ENCODE results near the gene METTL24. TPM values are rescaled to one million over a fixed set of nuclear protein-coding genes. Genes with fewer than 3 reads are reported as not detected.

The METTL24 gene
- total RNA-seq, 1 donor from 2014 or later = not detected

DNA sequence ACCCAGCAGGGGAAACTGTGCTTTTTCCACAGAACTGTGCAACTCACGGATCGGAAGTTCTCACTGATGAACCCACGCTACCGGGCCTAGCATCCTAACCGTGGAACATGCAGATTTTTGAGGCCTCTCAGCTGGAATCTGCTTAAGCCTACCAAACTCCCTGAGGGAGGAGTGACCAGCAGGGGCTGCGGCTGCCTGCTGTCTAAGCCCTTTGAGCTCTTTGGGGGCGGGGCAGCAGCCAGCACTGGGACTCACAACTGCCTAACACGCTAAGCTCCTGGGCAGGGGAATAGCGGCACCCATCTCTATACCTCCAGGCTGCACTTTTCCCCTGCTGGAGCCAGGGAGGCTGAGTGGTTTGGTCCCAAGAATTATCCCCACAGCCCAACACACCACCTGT is 20.4 kb upstream of the METTL24 start:
- intact Hi-C loops (cut with micrococcal nuclease) = no loop called here
- Mint-ChIP-seq H3K36me3 (ENCODE audit: low read depth) (no peaks in the 10 kb centered on the region), H3K4me1 (no peaks in the 10 kb centered on the region), H3K27ac (no peak overlapping the region), H3K27me3 (peaks cover 10% of the 10 kb centered on the region), H3K4me3 (no peak overlapping the region), H3K9me3 (peaks cover 6% of the 10 kb centered on the region)
- DNase-seq = no peak

- intact Hi-C loops (cut with micrococcal nuclease) = no loop called here
- no peaks in the 10 kb centered on the region for H3K4me1 Mint-ChIP-seq
These were observed 10.9 kb upstream of the METTL24 start for GRCh38 chr6:110369066-110369465.

DNA sequence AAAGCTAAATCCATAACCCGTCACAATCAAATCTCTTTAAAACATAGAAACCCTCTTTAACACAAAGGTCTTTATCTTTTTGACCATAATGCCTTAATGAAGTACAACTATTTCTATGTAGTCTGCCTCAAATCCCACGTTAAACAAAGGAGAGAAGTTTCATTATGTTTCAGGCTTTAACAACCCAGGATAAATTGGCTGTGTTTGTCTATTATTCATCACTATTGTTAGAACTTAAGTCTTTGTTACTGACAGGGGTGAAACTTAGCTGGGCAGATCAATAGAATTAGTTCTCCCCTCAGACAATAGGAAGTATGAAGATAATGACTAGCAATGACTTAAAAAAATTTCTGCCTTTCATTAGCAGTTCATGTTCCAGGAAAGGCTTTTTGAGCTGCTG is 10.1 kb upstream of the METTL24 start:
- intact Hi-C loops (cut with micrococcal nuclease) = no loop called here
- no peaks in the 10 kb centered on the region for H3K9me3 Mint-ChIP-seq
- no peak for DNase-seq
- no peaks in the 10 kb centered on the region for H3K36me3 Mint-ChIP-seq (ENCODE audit: low read depth)
- H3K27me3 Mint-ChIP-seq = peaks cover 23% of the 10 kb centered on the region
- H3K27ac Mint-ChIP-seq = no peak overlapping the region
- no peak overlapping the region for H3K4me3 Mint-ChIP-seq
- H3K4me1 Mint-ChIP-seq = no peaks in the 10 kb centered on the region

More at GRCh38 chr6:110369066-110369465, 10.9 kb upstream of the METTL24 start:
- DNase-seq = no peak
- H3K27ac Mint-ChIP-seq = no peak overlapping the region
- H3K27me3 Mint-ChIP-seq = peaks cover 21% of the 10 kb centered on the region
- H3K4me3 Mint-ChIP-seq = no peak overlapping the region
- H3K9me3 Mint-ChIP-seq = no peaks in the 10 kb centered on the region
- no peaks in the 10 kb centered on the region for H3K36me3 Mint-ChIP-seq (ENCODE audit: low read depth)

- intact Hi-C loops (cut with micrococcal nuclease) = no loop called here
- peaks cover 23% of the 10 kb centered on the region for H3K27me3 Mint-ChIP-seq
- no peak overlapping the region for H3K27ac Mint-ChIP-seq
- no peak overlapping the region for H3K4me3 Mint-ChIP-seq
- no peak for DNase-seq
- no peaks in the 10 kb centered on the region for H3K4me1 Mint-ChIP-seq
- H3K36me3 Mint-ChIP-seq (ENCODE audit: low read depth) = no peaks in the 10 kb centered on the region
- no peaks in the 10 kb centered on the region for H3K9me3 Mint-ChIP-seq
These were observed 9.7 kb upstream of the METTL24 start for GRCh38 chr6:110367825-110368224.

DNA sequence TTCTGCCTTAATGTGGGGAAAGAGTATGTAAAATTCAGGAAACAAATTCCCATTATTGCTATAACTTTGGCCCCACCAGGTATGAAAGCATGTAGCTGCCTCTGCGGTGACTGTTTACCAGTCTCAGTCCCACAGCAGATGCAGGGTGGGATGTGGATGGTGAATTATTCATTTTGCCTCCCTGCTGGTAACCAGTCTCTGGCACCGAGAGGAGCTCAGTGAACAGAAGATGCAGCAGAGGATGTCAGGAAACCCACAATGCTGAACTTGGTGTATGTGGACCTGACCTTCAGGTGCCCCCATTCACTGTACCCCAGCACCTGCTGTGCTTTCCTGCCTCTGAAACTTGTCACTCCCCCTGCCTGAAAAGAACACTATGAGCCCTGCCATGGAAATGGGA is 8.8 kb upstream of the METTL24 start:
- no peaks in the 10 kb centered on the region for H3K4me1 Mint-ChIP-seq
- H3K9me3 Mint-ChIP-seq = no peaks in the 10 kb centered on the region
- no peaks in the 10 kb centered on the region for H3K36me3 Mint-ChIP-seq (ENCODE audit: low read depth)
- intact Hi-C loops (cut with micrococcal nuclease) = no loop called here
- peaks cover 28% of the 10 kb centered on the region for H3K27me3 Mint-ChIP-seq
- no peak overlapping the region for H3K27ac Mint-ChIP-seq
- DNase-seq = no peak
- H3K4me3 Mint-ChIP-seq = no peak overlapping the region

DNA sequence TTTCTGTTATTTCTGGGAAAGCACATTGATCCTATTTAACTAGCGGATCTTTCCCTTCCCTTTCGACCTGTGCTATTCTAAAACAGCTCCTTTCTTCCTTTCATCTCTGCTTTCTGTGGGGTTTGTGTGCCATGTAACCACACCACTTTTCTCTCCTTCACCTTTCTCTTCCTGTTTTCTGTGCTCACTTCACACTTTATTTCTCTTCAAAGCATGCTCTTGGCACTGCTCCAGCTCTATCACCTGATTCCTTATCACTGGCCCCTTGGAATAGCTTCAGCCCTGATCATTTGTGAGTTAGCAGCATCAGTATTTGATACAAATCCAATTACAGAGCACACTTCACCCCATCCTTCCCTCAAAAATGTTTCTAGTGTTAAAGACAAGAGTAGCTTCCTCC is 8.1 kb upstream of the METTL24 start:
- intact Hi-C loops (cut with micrococcal nuclease) = no loop called here
- no peak overlapping the region for H3K27ac Mint-ChIP-seq
- no peaks in the 10 kb centered on the region for H3K36me3 Mint-ChIP-seq (ENCODE audit: low read depth)
- H3K9me3 Mint-ChIP-seq = no peaks in the 10 kb centered on the region
- H3K4me3 Mint-ChIP-seq = no peak overlapping the region
- DNase-seq = no peak
- H3K4me1 Mint-ChIP-seq = no peaks in the 10 kb centered on the region
- peaks cover 24% of the 10 kb centered on the region for H3K27me3 Mint-ChIP-seq

DNA sequence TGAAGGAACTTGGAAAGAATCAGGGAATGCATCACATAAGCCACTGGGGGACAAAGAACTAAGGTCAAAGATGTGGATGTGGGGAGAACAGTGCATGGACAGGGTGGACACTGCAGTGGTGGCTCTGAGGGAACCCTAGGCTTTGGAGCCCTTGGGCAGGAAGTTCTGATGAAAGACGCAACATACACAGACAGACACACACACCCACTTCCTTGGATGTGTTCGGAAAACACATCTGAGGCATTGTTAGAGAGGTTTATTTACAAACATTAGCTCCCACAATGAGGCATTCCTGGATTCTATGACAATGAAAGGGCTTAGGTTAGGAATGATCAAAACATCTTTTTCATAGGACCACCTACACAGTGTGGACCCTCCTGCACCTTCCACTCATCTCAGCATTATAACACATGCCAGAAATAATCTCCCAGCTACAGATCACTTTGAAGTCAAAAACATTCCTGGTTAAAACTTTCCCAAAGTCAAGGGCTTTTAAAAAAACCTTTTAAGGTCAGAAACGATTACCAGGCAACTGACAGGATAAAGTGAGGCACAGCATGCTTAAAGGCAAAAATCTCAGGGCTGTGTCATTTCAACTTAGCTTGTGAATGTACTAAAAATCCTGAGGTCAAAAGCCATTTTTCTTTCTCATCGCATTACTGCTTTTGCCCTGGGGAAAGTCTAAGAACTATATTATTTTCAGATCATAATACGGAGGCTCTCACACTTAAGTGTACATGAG is 6.4 kb upstream of the METTL24 start:
- H3K27me3 Mint-ChIP-seq = peaks cover 29% of the 10 kb centered on the region
- no peaks in the 10 kb centered on the region for H3K4me1 Mint-ChIP-seq
- H3K27ac Mint-ChIP-seq = no peak overlapping the region
- H3K9me3 Mint-ChIP-seq = no peaks in the 10 kb centered on the region
- H3K36me3 Mint-ChIP-seq (ENCODE audit: low read depth) = no peaks in the 10 kb centered on the region
- intact Hi-C loops (cut with micrococcal nuclease) = no loop called here
- DNase-seq = no peak
- H3K4me3 Mint-ChIP-seq = no peak overlapping the region

DNA sequence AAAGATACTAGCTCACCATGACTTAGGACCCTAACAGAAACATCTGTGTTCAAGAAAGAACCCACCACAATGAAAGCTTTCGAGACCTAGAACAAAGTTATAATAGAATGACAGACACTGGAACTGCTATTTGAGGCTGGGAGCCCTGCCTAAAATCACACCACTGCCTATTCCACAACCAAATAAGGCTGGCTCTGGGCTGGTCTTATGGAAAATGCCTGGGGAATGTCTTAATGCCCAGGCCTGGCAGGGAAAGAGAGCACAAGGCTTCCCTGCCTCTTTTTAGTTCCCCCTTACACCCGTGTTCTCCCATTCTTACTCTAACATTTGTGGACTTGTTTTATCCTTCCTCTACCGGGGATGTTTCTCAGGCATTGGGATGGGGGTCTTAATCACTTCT is 5.6 kb upstream of the METTL24 start:
- Mint-ChIP-seq H3K9me3 (no peaks in the 10 kb centered on the region), H3K27me3 (peaks cover 37% of the 10 kb centered on the region), H3K4me3 (no peak overlapping the region), H3K4me1 (no peaks in the 10 kb centered on the region), H3K27ac (no peak overlapping the region), H3K36me3 (ENCODE audit: low read depth) (no peaks in the 10 kb centered on the region)
- intact Hi-C loops (cut with micrococcal nuclease) = no loop called here
- no peak for DNase-seq

DNA sequence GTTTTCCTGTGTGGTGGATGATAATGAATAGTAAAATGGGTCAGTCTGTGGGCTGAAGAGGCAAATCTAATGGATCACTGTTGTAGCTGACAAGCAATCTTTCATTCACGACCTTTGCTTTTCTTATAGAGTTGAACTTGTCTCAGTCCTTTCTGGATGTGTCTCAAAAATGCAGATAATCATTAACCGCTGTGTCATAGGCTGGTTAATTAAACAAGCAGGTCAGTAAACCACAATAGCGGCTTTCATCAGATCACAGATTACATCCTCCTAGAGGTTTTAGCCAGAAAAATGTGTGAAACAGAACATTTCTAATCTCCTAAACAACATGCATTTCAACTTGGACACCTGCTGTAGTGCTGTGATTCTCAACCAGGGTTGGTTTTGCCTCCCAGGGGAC is 2.5 kb upstream of the METTL24 start:
- no peak overlapping the region for H3K27ac Mint-ChIP-seq
- H3K4me3 Mint-ChIP-seq = no peak overlapping the region
- intact Hi-C loops (cut with micrococcal nuclease) = no loop called here
- no peak for DNase-seq
- H3K36me3 Mint-ChIP-seq (ENCODE audit: low read depth) = no peaks in the 10 kb centered on the region
- peaks cover 2% of the 10 kb centered on the region for H3K4me1 Mint-ChIP-seq
- no peaks in the 10 kb centered on the region for H3K9me3 Mint-ChIP-seq
- H3K27me3 Mint-ChIP-seq = peaks cover 52% of the 10 kb centered on the region

- intact Hi-C loops (cut with micrococcal nuclease) = no loop called here
- Mint-ChIP-seq H3K9me3 (no peaks in the 10 kb centered on the region), H3K4me3 (no peak overlapping the region), H3K27me3 (peaks cover 56% of the 10 kb centered on the region), H3K27ac (no peak overlapping the region), H3K36me3 (ENCODE audit: low read depth) (no peaks in the 10 kb centered on the region), H3K4me1 (peaks cover 2% of the 10 kb centered on the region)
- no peak for DNase-seq
These were observed 1.4 kb upstream of the METTL24 start for GRCh38 chr6:110359556-110359955.

DNA sequence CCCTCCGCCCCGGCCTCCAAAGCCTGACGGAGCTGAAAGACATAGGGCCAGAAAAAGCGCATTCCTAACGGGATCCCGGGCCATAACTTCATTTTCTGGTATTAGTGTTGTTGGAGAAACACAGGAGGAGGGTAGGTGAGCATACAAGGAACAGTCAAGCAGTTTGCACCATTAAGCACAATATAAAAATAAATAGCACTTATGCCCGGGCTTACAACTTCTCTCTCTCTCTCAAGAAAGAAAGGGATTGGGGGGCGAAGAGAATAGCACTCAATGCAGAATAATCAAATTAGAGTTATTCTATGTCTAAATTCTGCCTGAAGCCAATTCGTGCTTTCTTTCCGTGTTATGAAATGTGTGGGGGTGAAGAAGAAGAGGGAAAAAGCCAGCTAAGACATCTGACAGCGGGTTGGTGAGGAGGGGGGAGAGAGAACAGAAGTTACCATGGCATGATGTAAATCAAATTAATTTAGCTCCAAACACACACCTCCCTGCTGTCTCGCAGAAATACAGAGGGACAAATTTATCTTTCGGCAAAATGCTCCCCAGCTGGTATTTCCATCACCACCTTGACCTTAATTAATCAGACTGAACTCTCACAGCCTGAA is 508 bp upstream of the METTL24 start:
- H3K27ac Mint-ChIP-seq = no peak overlapping the region
- H3K4me3 Mint-ChIP-seq = peak overlapping the region; percentile 22
- DNase-seq = no peak
- no peaks in the 10 kb centered on the region for H3K36me3 Mint-ChIP-seq (ENCODE audit: low read depth)
- peaks cover 2% of the 10 kb centered on the region for H3K4me1 Mint-ChIP-seq
- peaks cover 59% of the 10 kb centered on the region for H3K27me3 Mint-ChIP-seq
- intact Hi-C loops (cut with micrococcal nuclease) = no loop called here
- no peaks in the 10 kb centered on the region for H3K9me3 Mint-ChIP-seq

DNA sequence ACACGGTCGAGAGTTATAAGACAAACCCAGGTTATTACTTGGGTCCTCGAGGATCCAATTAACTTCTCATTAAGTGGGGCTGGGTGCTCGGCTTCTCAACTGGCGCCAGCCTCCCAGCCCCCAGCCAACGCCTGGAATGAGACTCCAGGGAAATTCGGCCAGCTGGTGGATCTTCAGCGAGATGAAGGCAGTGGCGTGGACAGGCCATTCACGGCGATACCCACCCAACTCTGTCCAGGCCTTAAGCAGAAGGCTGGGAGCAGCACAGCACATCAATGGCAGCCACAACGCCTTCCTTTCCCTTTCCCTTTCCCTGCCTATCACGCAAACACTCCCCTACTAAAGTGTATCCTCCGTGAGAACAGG is 868 bp downstream of the METTL24 start:
- H3K27ac Mint-ChIP-seq = no peak overlapping the region
- H3K36me3 Mint-ChIP-seq (ENCODE audit: low read depth) = no peaks in the 10 kb centered on the region
- H3K9me3 Mint-ChIP-seq = no peaks in the 10 kb centered on the region
- peak overlapping the region; percentile 76 for H3K4me3 Mint-ChIP-seq
- H3K4me1 Mint-ChIP-seq = peaks cover 2% of the 10 kb centered on the region
- H3K27me3 Mint-ChIP-seq = peaks cover 56% of the 10 kb centered on the region
- no peak for DNase-seq
- intact Hi-C loops (cut with micrococcal nuclease) = no loop called here

- DNase-seq = no peak
- Mint-ChIP-seq H3K4me3 (peak overlapping the region; percentile 6), H3K4me1 (peaks cover 2% of the 10 kb centered on the region), H3K9me3 (no peaks in the 10 kb centered on the region), H3K27me3 (peaks cover 56% of the 10 kb centered on the region), H3K36me3 (ENCODE audit: low read depth) (no peaks in the 10 kb centered on the region), H3K27ac (no peak overlapping the region)
- intact Hi-C loops (cut with micrococcal nuclease) = no loop called here
These were observed 1.4 kb downstream of the METTL24 start for GRCh38 chr6:110356778-110357177.

DNA sequence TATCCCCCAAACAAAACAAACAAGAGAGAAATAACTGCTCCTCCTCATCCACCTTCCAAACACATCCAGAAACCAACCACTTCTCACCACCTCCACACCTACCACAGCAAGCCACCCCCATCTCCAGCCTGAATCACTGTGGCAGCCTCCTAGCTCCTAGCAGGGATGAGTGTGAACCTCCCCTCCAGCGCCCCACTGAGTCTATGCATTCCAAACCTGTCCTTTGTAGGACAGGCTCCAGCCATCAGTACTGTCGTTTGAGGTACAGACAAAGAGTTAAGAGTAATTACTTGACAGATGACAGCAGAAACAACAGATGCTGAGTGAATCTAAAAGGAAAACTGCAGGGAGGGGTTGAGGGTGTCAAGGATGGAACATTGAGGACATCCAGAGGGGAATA is 2.4 kb downstream of the METTL24 start:
- Mint-ChIP-seq H3K4me1 (peaks cover 2% of the 10 kb centered on the region), H3K27ac (no peak overlapping the region), H3K36me3 (ENCODE audit: low read depth) (no peaks in the 10 kb centered on the region), H3K27me3 (peaks cover 54% of the 10 kb centered on the region), H3K9me3 (no peaks in the 10 kb centered on the region), H3K4me3 (no peak overlapping the region)
- no peak for DNase-seq
- intact Hi-C loops (cut with micrococcal nuclease) = no loop called here

DNA sequence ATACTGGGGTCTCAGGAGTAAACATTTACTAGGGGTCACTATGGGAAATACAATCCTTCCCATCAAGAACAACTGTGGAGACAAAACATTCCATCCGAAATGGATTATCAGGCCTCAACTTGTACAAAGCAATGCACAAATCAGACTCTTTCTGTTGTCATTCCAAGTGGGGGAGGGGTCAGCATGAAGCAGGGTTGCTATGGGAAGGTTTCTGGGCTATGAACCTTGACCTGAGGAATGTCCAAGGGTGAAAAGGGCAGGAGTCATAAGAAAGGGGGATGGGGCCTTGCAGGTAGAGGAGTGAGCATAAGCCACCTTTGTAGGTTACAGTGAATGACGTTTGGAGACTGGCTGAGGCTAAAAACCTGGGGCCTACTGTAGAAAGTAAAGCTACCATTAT is 3.1 kb downstream of the METTL24 start:
- Mint-ChIP-seq H3K4me3 (no peak overlapping the region), H3K27ac (no peak overlapping the region), H3K27me3 (peaks cover 47% of the 10 kb centered on the region), H3K9me3 (no peaks in the 10 kb centered on the region), H3K4me1 (peaks cover 2% of the 10 kb centered on the region), H3K36me3 (ENCODE audit: low read depth) (no peaks in the 10 kb centered on the region)
- no peak for DNase-seq
- intact Hi-C loops (cut with micrococcal nuclease) = no loop called here
